CD1c-positive myeloid dendritic cell (primary cell): ENCODE data around the gene FSTL4.

Source experiments
- DNase-seq: peaks from one replicate; pipeline ENCODE4 v3.0.0-alpha.2; 2016; ENCODE audit errors: extremely low spot score

FSTL4 gene

GRCh38 chr5:133266527-133266878, 345.8 kb downstream of the FSTL4 start:
- DNase-seq: no peak

DNA sequence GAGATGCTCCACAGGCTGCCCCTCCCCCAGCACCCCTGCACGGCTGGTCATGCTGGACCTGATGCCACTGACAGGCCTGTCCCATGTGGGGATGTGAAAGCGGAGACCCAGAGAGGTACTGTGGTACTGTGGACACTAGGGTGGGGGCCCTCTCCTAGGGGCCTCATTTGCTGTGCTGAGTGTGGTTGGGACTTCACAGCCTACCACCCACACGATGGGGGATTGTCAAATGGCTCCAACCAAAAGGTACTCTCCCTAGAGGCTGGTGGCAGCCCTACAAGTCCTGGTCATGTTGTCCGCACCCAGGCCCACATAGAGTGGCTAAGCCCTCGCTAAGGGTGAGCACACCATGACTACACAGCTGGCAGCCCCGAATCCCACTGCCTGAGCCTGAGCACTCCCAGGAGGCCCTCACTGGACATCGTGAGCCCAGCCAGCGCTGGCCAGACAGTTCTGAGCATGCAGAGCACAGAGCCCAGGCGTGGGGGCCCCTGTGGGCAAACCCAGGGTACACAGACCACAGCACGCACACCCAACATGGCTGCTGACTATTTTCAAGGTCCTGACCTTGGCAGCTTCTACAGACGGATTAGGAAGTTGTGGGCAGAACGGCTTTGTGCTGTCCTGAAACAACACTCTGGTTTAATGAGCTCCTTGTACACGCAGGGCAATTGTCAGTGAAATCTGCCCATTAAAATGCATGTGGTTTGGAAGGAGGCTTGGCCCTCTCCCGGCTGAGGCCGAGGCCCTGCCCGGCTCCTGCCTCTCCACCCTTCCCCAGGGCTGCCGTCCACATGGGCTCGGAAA, 346.4 kb downstream of the FSTL4 start:
- DNase-seq: no peak

- DNase-seq: no peak
Observed at GRCh38 chr5:133265257-133265656, 347.1 kb downstream of the FSTL4 start.

- no peak for DNase-seq
Observed at GRCh38 chr5:133262690-133263089, 349.7 kb downstream of the FSTL4 start.

- no peak for DNase-seq
Observed at GRCh38 chr5:133261993-133262392, 350.3 kb downstream of the FSTL4 start.

- DNase-seq: no peak
Observed at GRCh38 chr5:133260715-133261114, 351.6 kb downstream of the FSTL4 start.

DNA sequence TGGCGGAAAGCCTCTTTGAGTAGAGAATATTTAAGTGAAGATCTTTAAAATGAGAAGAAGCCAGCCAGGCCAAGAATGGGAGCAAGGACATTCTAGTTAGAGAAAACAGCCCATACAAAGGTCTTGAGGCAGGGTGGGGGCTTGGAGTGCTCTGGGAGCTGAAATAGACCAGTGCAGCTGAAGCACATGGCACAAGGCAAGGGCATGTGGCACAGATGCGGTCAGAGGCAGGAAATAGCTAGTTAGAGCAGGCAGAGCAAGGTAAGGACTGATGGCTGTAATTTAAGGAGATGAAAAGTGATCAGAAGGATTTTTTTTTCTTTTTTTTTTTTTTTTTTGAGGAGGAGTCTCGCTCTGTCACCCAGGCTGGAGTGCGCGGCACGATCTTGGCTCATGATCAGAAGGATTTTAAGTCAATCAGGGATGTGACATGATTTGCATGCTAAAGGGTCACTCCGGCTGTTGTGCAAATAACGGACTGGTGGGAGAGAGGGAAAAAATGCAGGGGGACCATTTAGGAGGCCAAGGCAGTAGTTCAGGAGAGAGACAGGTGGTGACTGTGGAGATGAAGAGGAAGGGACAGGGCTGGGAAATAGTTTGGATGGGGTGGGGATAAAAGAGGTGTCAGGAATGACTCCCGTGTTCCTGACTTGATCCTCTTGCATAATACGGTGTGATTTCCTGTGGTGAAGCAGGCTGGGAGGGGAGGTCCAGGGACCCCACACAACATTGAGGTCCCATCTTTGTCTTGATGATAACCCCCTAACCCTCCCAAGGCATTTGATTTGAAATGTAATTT, 352.9 kb downstream of the FSTL4 start:
- no peak for DNase-seq

GRCh38 chr5:133257977-133258376, 354.4 kb downstream of the FSTL4 start:
- DNase-seq: no peak

DNA sequence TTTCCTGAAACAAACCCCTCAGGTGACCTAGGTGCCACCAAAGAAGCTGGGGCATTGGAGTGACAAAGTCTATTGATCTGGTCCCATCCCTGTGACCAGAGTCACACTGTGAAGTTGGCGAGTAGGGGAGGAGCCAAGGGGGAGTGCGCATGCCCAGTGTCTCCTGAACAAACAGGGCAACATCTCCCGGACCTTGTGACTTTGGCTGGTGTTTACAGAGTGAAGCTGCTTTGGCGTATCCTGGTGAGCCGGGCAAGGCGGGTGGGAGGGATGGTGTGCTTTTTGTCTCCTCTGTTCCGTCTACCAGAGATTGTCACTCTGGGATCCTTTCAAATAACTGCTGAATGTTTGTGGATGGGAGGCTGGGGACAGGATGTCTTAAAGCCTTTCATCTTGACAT, 356.1 kb downstream of the FSTL4 start:
- no peak for DNase-seq

DNA sequence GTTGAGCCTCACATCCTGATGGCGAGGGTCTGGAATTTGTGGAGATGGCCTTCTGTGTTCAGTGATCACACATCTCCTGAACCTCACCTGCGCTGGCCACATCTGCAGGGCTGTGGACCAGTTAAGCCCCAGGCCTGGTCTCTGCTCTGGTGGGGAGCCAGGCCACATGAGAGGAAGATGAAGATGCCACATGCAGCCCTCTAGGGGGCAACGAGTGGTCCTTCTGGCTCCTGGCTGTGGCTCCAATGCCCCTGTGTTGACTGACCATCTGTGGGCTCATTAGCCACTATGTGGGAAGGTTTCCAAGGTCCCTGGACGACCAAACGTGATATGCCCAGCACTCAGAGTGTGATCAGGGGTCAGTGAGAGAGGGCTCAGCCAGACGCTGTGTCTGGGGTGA, 357.5 kb downstream of the FSTL4 start:
- no peak for DNase-seq

DNA sequence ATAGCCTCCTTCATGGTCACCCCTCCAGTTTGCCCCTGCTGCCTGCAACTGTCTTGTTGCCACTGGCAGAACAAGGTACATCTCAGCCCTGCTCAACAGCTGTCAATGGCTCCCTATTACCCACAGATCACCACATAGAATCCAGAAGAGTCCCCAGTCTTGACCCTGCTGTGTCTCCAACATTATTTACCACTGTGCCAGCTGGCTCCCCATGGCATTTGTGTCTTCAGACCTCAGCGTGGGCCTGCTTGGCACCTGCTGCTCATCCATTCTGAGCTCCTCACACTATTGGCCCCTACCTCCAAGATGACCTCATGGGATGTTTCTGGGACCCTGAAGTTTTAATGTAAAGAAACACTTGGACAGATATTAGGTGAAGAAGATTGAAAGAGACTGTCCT, 358.7 kb downstream of the FSTL4 start:
- no peak for DNase-seq

GRCh38 chr5:133253070-133253469, 359.3 kb downstream of the FSTL4 start:
- DNase-seq: no peak

- no peak for DNase-seq
Observed at GRCh38 chr5:133252133-133252480, 360.2 kb downstream of the FSTL4 start.

DNA sequence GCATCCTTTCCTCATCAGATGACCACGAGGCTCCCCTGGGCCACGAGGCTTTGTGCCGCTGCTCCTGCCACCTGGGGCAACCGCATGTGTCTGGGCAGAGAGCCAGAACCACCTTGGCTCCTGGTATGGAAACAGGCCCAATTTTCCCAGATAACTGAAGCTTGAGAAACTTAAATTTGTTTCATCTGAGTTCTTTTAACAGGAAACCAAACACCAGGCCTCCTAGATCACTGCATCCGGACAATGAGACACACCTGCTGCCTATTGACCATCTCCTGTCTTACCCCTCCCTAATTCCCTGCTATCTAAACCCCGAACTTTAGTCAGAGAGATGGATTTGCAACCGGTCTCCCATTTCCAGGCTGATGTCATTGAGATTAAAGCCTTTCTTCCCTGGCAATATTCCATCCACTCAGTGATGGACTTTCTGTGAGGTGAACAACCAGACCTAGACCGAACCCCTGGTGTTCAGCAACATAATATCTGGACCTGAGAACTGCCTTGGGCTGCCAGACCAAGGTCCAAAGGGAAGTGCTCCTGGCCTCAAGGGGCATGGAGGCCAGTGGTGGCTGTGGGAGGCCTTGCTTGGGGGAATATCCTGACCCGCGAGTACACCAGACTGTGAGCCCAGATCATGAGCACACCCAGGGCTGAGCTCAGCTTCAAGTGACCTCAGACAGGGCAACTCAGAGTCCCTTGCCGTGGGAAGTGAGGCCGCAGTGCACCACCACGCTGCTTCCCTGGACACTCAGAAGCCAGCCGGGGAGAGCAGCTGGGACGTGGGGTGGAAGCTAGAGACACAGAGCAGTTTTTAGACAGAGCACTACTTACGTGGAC, 360.8 kb downstream of the FSTL4 start:
- DNase-seq: no peak

GRCh38 chr5:133250527-133250926, 361.8 kb downstream of the FSTL4 start:
- no peak for DNase-seq

DNA sequence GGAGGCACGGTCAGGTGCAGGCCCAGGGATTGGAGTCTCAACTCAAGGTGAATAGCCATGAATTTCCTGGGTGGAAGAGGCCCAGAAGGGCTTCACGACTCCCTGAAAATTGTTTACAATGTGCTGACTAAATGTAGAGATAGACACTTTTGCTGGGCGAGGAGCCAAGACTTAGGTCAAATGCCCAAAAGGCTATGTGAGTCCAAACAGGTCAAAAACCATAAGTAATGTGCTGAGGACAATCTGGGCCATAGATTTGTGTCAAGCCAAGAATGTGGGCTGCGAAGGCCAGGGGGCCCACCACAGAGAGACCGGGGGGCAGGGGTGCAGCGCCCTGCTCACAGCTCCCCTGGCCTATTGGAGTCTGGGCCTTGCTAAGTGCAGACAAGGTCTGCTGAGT, 362.7 kb downstream of the FSTL4 start:
- no peak for DNase-seq

- DNase-seq: peak; percentile 20
Observed at GRCh38 chr5:133247881-133248624, 364.3 kb downstream of the FSTL4 start.

GRCh38 chr5:133247151-133247709, 365.1 kb downstream of the FSTL4 start:
- no peak for DNase-seq

DNA sequence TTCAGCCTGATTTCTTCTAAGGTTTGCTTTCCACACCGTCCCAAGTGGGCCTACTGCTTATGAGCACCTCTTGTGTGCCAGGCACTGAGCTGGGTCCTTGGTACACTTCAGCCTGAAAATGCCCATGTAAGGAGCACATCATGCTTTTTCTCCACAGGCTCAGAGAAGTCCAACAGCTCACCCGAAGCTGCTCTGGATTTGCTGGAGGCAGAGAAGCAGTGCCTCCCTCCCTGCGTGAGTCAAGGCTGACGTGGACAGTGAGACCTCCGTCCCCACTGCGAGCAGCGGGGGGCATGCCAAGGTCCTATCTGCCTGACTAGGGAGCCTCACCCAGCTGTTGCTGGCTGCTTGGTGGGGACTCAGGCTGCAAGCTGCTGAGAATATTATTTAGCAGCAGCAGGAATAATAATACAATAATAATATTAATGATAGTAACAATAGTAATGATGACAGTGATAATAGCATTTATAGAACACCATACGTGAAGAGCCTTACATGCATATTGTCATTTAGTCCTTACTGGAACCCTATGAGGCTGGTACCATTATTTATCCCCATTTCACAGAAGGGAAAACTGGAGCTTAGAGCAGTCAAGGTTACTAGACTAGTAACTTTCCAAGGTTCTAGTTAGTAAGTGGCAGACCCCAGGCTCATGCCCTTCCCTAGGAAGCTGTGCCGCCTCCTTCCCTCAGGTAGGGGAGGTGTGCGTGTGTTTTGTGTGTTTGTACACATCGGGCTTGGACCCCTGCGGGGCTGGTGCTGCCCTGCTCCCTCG, 365.8 kb downstream of the FSTL4 start:
- no peak for DNase-seq

DNA sequence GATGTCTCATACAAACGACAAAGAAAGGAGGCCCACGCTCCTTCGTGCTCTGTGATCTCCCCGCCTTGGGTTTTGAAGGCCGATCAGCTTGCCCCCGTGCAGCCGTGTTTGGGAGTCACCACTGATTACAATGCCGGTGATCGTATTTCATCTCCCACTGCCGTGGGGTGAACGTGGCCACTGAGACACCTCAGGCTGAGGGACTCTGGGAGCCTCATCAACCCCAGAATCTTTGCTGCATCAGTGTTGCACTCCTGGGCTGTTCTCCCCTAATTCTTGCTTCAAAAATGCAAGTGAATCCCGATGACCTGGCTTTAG, 366.3 kb downstream of the FSTL4 start:
- DNase-seq: no peak
